Measurements from ENCODE around the gene TRIM36. TPM values are rescaled to one million over a fixed set of nuclear protein-coding genes. Genes with fewer than 3 reads are reported as not detected.

Gene TRIM36
- total RNA-seq, 1 donor from 2014 or later = 0.44 TPM

GRCh38 chr5:115189866-115190265 lies 20.2 kb upstream of the TRIM36 start:
- DNase-seq = no peak
- Histone ChIP-seq H3K4me1 (no peaks in the 10 kb centered on the region), H3K36me3 (no peaks in the 10 kb centered on the region), H3K27me3 (ENCODE audit: low read depth) (peaks cover 12% of the 10 kb centered on the region), H3K27ac (replicated peaks) (no peak overlapping the region), H3K9me3 (replicated peaks) (no peaks in the 10 kb centered on the region), H3K4me3 (no peak overlapping the region)
- intact Hi-C loops (cut with micrococcal nuclease) = no loop called here
- TF ChIP-seq, protein P1, sequence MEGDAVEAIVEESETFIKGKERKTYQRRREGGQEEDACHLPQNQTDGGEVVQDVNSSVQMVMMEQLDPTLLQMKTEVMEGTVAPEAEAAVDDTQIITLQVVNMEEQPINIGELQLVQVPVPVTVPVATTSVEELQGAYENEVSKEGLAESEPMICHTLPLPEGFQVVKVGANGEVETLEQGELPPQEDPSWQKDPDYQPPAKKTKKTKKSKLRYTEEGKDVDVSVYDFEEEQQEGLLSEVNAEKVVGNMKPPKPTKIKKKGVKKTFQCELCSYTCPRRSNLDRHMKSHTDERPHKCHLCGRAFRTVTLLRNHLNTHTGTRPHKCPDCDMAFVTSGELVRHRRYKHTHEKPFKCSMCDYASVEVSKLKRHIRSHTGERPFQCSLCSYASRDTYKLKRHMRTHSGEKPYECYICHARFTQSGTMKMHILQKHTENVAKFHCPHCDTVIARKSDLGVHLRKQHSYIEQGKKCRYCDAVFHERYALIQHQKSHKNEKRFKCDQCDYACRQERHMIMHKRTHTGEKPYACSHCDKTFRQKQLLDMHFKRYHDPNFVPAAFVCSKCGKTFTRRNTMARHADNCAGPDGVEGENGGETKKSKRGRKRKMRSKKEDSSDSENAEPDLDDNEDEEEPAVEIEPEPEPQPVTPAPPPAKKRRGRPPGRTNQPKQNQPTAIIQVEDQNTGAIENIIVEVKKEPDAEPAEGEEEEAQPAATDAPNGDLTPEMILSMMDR (IDR thresholded peaks at IDR 0.05; ENCODE audit: borderline replicate concordance) = no peak

GRCh38 chr5:115186794-115187193 lies 17.1 kb upstream of the TRIM36 start:
- H3K36me3 ChIP-seq = no peaks in the 10 kb centered on the region
- TF ChIP-seq, protein P1 (IDR thresholded peaks at IDR 0.05; ENCODE audit: borderline replicate concordance) = no peak
- H3K4me3 ChIP-seq = no peak overlapping the region
- peaks cover 43% of the 10 kb centered on the region for H3K27me3 ChIP-seq (ENCODE audit: low read depth)
- H3K4me1 ChIP-seq = no peaks in the 10 kb centered on the region
- no peaks in the 10 kb centered on the region for H3K9me3 ChIP-seq (replicated peaks)
- H3K27ac ChIP-seq (replicated peaks) = no peak overlapping the region
- DNase-seq = no peak
- intact Hi-C loops (cut with micrococcal nuclease) = no loop called here

DNA sequence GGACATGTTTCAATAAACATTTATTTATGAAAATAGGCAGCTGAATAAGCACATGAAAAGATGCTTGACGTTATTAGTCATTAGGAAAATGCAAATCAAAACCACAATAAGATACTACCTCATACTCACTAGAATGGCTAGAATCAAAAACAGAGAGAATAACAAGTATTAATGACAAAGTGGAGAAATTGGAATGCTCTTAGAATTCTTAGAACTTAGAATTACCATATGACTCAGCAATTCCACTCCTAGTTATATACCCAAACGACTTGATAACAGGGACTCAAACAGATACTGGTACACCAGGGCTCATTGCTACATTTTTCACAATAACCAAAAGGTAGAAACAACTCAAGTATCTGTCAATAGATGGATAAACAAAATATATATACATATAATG lies 15.1 kb upstream of the TRIM36 start:
- intact Hi-C loops (cut with micrococcal nuclease) = no loop called here
- TF ChIP-seq, protein P1 (IDR thresholded peaks at IDR 0.05; ENCODE audit: borderline replicate concordance) = no peak
- H3K9me3 ChIP-seq (replicated peaks) = no peaks in the 10 kb centered on the region
- no peak overlapping the region for H3K4me3 ChIP-seq
- H3K27ac ChIP-seq (replicated peaks) = no peak overlapping the region
- no peak for DNase-seq
- peaks cover 10% of the 10 kb centered on the region for H3K4me1 ChIP-seq
- peaks cover 63% of the 10 kb centered on the region for H3K27me3 ChIP-seq (ENCODE audit: low read depth)
- no peaks in the 10 kb centered on the region for H3K36me3 ChIP-seq

GRCh38 chr5:115181757-115182156 lies 12.0 kb upstream of the TRIM36 start:
- Histone ChIP-seq H3K4me3 (no peak overlapping the region), H3K4me1 (peaks cover 18% of the 10 kb centered on the region), H3K27me3 (ENCODE audit: low read depth) (peaks cover 92% of the 10 kb centered on the region), H3K9me3 (replicated peaks) (no peaks in the 10 kb centered on the region), H3K36me3 (no peaks in the 10 kb centered on the region), H3K27ac (replicated peaks) (no peak overlapping the region)
- DNase-seq = no peak
- intact Hi-C loops (cut with micrococcal nuclease) = no loop called here
- TF ChIP-seq, protein P1 (IDR thresholded peaks at IDR 0.05; ENCODE audit: borderline replicate concordance) = no peak

DNA sequence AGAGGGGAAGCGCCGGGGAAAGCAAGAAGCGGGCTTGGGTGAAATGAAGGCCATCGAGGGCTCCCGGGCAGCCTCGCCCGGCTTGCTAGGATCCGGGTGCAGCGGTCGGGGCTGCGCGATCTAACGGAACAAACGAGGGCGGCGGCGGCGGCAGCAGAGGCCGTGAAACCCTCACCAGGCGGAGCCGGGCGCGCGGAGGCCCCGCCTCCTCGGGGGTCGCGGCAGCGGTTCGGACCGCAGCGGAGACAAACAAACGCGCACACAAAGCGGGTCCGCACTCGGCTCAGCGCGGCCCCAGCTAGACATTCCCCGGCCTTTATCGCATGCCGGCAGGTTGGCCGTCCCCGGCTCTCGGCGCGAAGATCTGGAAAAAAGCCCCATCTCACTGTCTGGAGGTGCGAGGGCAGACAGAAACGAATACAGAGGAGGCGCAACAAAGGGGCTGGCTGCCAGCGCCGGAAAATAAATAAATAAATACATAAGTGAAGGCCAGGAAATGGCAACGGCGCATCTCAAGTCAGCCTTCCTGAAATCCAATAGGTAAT lies 10.5 kb upstream of the TRIM36 start:
- H3K27ac ChIP-seq (replicated peaks) = no peak overlapping the region
- DNase-seq = no peak
- intact Hi-C loops (cut with micrococcal nuclease) = no loop called here

More for the DNA sequence above, 10.5 kb upstream of the TRIM36 start:
- Histone ChIP-seq H3K27me3 (ENCODE audit: low read depth) (peaks cover 88% of the 10 kb centered on the region), H3K4me3 (peak overlapping the region; percentile 69), H3K4me1 (peaks cover 18% of the 10 kb centered on the region), H3K9me3 (replicated peaks) (no peaks in the 10 kb centered on the region), H3K36me3 (no peaks in the 10 kb centered on the region)
- TF ChIP-seq, protein P1 (IDR thresholded peaks at IDR 0.05; ENCODE audit: borderline replicate concordance) = no peak
